D721Med (cell line): Measurements from ENCODE around the gene YTHDC1.

Source experiments
- DNase-seq: peaks from one replicate; pipeline ENCODE4 v3.0.0; 2011; ENCODE audit warnings: low spot score; ENCODE audit not compliant: insufficient read length
- FAIRE-seq: peaks from 2 replicates; lab custom pipeline; 2011; peaks lifted over from hg19 to GRCh38; lab: Jason Lieb, UNC
- TF ChIP-seq, protein P1 (sequence below): IDR thresholded peaks from 2 replicates; pipeline ENCODE4 v1.5.1; 2012; ENCODE audit warnings: mild to moderate bottlenecking, control low read depth; ENCODE audit not compliant: insufficient read depth; ENCODE audit errors: missing control alignments

YTHDC1 gene

DNA sequence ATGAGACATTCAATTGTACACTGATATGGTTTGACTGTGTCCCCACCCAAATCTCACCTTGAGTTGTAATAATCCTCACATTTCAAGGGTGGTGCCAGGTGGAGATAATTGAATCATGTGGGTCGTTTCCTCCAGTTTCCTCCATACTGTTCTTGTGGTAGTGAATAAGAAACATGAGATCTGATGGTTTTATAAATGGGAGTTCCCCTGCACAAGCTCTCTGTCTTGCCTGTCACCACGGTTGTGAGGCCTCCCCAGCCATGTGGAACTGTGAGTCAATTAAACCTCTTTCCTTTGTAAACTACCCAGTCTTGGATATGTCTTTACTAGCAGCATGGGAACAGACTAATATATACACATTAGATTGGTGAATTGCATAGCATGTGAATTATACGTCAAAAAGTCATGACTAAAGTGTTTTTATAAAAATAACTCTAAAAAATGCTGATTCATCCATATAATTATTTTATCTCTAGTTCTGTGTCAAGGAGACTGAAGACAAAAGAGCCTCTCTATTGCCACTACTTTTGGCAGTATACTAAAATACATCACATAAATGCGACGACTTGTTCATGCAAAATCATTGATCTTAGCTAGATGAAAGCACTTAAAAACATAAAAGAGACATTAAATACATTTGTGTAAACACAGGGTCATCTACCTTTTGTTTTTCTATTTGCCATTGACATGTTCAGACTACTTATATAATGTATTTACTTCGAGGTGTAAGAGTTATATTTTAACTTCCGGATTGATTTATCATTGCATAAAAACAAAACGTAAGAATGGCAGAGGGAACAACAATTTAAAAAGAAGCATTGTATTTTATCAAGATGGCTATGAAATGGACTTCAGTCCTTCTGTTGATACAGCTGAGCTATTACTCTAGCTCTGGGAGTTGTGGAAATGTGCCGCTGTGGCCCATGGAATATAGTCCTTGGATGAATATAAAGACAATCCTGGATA lies 50.1 kb downstream of the YTHDC1 start:
- no peak for FAIRE-seq
- no peak for DNase-seq
- TF ChIP-seq, protein P1, sequence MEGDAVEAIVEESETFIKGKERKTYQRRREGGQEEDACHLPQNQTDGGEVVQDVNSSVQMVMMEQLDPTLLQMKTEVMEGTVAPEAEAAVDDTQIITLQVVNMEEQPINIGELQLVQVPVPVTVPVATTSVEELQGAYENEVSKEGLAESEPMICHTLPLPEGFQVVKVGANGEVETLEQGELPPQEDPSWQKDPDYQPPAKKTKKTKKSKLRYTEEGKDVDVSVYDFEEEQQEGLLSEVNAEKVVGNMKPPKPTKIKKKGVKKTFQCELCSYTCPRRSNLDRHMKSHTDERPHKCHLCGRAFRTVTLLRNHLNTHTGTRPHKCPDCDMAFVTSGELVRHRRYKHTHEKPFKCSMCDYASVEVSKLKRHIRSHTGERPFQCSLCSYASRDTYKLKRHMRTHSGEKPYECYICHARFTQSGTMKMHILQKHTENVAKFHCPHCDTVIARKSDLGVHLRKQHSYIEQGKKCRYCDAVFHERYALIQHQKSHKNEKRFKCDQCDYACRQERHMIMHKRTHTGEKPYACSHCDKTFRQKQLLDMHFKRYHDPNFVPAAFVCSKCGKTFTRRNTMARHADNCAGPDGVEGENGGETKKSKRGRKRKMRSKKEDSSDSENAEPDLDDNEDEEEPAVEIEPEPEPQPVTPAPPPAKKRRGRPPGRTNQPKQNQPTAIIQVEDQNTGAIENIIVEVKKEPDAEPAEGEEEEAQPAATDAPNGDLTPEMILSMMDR, result no peak

DNA sequence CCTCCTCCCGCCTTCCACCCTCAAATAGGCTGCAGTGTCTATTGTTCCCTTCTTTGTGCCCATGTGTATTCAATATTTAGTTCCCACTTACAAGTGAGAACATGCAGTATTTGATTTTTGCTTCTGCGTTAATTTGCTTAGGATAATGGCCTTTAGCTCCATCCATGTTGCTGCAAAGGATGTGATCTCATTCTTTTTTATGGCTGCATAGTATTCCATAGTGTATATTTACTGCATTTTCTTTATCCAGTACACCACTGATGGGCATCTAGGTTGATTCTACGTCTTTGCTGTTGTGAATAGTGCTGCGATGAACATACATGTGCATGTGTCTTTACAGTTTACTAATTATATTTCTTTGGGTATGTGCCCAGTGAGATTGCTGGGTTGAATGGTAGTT lies 52.8 kb downstream of the YTHDC1 start:
- TF ChIP-seq, protein P1, result no peak
- DNase-seq, result no peak
- FAIRE-seq, result no peak

DNA sequence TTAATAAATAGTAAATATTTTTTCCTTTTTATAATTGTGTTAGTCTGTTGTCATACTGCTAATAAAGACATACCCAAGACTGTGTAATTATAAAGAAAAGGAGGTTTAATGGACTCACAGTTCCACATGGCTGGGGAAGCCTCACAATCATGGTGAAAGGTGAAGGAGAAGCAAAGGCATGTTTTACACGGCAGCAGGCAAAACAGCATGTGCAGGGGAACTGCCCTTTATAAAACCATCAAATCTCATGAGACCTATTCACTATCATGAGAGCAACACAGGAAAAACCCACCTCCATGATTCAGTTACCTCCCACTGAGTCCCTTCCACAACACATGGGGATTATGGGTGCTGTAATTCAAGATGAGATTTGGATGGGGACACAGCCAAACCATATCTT lies 58.6 kb downstream of the YTHDC1 start:
- no peak for FAIRE-seq
- TF ChIP-seq, protein P1, result no peak
- no peak for DNase-seq

DNA sequence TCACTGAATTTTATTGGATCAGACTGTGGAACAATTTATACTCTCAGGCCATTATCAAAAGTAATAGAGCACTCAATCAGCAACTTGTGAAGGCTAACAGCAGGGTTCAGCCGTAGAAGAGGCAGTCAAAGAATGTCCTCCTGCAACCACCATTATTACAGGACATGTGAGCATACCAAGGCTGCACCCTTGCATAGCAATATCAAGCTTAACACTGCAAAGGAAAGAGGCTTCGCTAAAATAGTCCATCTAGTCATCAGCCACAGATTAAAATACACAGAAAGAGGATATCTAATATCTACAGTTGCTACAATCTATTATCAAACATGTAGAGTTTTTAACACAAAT lies 61.5 kb downstream of the YTHDC1 start:
- TF ChIP-seq, protein P1, result no peak
- FAIRE-seq (no peak), DNase-seq (no peak)

DNA sequence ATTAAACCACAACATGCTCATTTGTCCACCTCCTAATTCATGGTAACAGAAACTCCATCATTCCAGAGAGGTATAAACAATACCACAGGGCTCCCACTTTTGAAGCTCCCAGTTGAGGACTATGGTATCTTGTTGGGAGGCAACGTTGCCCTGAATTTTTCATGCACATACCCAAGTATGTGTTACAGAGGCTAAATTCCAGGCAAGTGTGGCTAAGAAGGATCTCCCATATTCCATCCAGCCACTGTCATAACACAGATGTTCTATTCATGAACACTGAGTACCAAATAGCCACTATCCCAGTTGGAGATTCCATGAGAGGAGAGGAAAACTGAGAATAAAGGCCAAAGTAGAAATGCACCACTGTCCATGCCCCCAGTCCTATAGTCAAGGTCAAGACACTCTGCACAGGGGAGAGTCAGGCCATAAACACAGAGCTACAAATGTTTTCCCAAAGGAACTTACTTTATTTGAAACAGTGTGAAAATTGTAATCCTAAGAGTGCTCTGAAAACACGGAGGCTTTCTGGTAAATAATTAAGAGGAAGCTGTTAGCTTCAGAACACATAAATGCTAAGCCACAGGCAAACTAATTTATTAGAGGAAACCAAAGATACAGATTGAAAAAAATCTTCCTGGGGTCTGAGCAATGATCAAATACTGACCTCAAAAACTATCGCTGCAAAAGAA lies 62.0 kb downstream of the YTHDC1 start:
- FAIRE-seq, result no peak
- DNase-seq, result no peak
- TF ChIP-seq, protein P1, result no peak

DNA sequence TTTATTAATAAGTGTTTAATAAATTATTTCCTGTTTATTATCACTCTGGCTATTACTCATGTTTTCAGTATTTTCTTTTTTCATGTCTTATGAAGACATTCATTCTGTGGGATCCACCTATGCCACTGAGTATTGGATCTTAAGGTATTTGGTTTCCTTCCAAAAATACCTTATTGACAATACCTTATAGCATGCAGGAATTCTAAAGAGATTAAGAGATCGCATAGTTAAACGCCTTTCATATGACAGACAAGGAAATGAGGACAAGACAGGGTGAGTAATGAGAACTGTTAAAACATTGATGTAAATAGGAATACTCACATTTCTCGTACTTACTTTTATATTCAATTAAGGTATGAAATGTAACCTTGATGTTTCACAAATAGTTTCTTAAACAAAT lies 66.2 kb downstream of the YTHDC1 start:
- peak; percentile 35 for FAIRE-seq
- TF ChIP-seq, protein P1, result no peak
- no peak for DNase-seq
